ENCODE data around the gene EXOSC7.
"Not testable (repeated sequence)": the region's sequence is repeated elsewhere in the genome, so short reads cannot be mapped to it uniquely, and the experiment has no call there.

EXOSC7 gene

DNA sequence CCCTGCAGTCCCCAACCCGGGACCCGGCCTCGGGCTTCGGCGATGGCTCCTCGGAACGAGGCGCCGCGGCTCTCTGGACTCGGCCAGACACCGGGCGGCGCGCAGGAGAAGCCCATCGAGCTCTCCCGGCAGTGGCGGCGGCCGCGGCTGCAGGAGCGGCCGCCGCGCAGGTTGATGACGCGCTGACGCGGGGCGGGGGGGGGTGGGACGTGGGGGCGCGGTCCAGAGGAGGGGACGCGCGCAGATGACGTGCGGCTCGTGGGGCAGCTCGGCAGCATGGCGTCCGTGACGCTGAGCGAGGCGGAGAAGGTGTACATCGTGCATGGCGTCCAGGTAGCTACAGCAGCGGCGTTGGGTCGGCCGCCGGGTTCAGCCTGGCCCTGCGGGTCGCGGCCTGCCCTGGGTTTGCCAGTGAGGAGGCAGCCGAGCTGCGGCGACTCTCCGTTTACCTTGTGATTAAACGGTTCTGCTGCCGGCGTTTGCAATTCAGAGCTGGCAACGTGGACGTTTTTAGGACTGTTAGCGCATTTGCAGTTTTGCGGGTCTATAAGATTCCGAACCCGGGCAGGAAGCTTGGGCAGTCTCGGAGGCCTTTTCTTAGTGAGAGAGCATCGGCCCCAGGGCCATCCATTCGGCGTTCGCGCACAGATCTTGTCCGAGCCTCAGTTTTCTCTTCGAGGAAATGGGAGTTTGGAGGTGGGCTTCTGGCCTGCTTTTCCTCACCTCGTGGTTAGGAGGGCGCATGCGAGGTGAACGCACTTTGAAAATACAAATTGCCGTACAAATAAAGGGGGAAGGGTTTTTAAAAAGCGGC lies at the start of gene EXOSC7, which contains the start of gene ZDHHC3:
Gene EXOSC7, plus strand, starts transcription at position 243 of the 814 bp plus-strand sequence. Its CDS starts 34 bp downstream, at position 277.
Gene ZDHHC3, minus strand, starts transcription at position 173 of the 814 bp plus-strand sequence. CDS start 16,738 bp downstream, outside the sequence.
- DNase-seq, result peak; percentile 38

DNA sequence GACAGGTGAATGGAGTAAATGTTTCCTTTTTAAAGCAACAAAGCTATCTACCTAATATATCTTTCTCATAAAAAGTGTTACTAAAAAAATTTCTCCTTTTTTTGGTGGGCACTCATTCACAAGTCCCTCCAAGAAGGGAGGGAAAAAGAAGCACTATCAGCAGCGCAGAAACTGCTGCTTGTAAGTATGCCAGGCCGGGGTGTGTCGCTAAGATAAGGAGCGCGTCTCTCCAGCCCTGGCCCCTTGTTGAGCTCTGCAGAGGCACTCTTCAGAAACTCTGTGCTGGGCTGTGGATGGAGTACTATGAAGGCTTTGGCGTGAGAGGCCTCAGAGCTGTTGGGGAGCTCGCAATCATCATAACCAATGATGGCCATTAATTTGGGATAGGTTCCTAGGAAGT lies 49.1 kb upstream of the EXOSC7 start:
- DNase-seq, result no peak

DNA sequence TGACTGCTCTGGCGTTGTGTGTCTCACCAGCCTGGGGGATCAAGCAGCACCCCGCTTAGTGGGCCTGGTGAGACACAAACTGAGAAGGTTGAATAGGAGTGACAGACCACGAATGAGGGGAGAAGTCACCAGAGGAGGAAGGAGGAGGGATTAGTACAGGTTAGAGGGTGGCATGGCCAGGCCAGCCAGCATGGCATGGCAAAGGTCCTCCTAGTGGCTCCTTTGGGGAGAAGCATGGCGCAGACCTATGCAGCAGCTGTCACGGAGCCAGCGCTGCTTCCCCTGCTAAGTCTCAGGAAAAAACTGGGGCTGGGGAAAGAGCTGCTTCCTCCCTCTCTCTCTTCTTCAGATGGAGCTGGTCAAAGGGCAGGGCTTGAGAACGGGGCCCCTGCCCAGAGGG lies 48.7 kb upstream of the EXOSC7 start:
- DNase-seq, result no peak

DNA sequence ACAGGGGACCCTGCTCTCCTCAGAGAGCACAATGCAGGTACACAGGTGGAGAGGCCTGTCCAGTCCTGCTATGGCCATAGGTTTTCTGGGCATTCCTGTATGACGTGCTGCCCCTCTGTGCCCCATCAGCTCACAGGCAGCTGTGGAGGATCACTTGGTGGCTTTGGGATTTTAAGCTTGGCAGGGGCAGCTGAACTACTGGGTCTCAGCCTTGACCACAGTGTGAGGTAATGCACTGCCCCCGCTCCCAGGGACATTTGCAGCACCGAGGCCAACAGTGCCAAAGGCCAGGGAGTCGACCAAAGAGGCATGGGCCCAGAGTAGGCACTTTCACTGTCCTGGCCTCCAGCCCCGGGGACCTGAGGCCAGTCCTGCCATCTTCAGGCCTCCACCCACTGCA lies 46.3 kb upstream of the EXOSC7 start:
- DNase-seq, result no peak

- no peak for DNase-seq
These were observed 45.1 kb upstream of the EXOSC7 start for GRCh38 chr3:44930911-44931310.

DNA sequence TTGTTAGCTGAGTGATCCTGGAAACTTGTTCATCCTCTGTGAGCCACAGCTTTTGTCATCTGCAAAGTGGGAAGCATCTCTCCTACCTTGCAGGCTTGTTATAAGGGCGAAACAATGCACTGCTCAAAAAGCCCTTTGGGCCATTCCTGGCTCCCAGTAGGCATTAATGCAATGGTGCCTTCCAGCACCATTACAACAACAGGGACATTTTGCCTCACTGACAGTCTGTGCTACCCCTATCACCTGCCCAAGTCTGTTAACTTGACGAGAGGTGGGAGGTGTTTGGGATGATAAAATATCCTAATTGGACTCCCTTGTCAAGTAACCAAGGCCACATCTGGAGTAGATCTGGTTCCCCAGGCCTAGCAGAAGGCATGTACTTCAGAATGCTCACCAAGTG lies 44.3 kb upstream of the EXOSC7 start:
- no peak for DNase-seq

DNA sequence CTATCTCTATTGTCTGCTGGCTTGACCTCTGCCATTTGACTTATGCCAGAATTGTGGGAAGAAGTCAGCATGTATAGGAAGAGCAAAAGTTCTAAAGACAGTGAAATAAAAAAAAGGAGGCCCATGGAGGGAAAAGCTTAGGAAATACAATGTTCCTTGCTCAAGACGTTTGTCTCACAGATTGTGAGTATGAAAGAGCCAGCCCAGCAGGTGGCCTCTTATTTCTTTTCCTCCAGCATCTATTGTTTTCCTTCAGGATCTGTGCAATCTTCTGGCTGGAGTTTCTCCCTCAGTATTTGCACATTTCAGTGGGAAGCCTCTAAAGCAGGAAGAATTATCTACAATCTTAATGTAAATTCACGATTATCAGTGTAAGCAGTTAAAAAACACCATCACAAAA lies 43.8 kb upstream of the EXOSC7 start:
- no peak for DNase-seq

GRCh38 chr3:44932986-44933944 lies 42.8 kb upstream of the EXOSC7 start:
- no peak for DNase-seq

DNA sequence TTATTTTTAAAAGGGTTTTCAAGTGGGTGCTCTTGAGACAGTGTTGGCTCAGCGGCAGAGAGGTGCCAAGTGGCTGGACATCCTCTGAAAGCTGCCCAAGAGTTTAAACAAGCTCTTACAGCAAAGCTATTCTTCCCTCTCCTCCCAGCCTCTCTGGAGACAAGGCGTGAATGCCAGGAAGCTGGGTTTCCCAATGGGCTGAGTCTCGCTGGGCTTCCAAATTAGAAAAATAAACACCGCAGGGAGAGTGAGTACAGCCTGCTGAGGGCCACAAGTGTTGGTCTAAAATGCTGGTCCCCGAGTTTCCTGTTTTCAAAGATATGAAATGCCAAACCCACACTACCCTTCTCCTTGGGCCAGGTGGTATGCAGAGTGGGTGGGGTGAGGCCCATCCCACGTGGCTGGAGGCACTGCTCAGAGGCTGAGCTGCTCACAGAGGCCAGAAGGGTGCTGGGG lies 36.4 kb upstream of the EXOSC7 start:
- no peak for DNase-seq

- DNase-seq, result no peak
These were observed 33.7 kb upstream of the EXOSC7 start for GRCh38 chr3:44942202-44942921.

- no peak for DNase-seq
These were observed 27.8 kb upstream of the EXOSC7 start for GRCh38 chr3:44948239-44948638.

GRCh38 chr3:44949770-44950169 lies 26.3 kb upstream of the EXOSC7 start:
- not testable (repeated sequence) for DNase-seq

DNA sequence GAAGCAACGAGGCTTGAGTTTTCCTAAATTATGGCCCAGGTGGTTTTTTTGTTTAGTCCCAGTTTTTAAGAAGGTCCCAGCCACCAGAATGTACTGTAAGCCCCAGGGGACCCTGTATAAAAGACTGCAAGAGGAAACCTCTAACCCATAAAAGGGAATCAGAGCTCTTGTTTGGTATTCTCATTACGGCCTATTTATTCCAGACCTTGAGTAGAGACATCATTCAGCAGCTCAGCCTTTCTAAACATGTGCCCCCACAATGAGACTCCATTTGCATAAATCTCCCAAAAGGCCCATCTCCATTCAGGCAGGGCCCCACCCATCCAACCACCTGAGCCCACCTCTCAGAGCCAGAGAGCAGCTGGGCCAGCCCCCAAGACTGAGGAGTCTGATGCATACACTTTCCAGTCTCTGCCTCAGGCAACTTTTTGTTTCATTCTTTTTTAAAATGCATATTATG lies 25.7 kb upstream of the EXOSC7 start:
- DNase-seq, result no peak

GRCh38 chr3:44952689-44953088 lies 23.4 kb upstream of the EXOSC7 start:
- no peak for DNase-seq

DNA sequence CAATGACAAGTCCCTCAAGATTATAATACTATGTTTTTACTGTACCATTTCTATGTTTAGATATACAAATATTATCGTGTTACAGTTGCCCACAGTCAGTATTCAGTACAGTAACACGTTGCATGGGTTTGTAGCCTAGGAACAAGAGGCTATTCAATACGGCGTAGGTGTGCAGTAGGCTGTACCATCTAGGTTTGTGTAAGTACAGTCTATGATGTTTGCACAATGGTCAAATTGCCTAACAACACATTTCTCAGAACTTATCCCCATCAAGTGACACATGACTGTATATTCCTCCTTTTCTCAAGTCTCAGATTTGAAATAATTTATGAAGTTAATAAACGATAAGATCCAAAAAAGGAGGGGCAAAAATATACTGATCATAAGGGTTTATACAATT lies 21.7 kb upstream of the EXOSC7 start:
- no peak for DNase-seq

- no peak for DNase-seq
These were observed 21.1 kb upstream of the EXOSC7 start for GRCh38 chr3:44954962-44955361.

- DNase-seq, result no peak
These were observed 20.1 kb upstream of the EXOSC7 start for GRCh38 chr3:44955917-44956316.

GRCh38 chr3:44957986-44958385 lies 18.1 kb upstream of the EXOSC7 start:
- DNase-seq, result no peak

- DNase-seq, result no peak
These were observed 17.7 kb upstream of the EXOSC7 start for GRCh38 chr3:44958386-44958785.

DNA sequence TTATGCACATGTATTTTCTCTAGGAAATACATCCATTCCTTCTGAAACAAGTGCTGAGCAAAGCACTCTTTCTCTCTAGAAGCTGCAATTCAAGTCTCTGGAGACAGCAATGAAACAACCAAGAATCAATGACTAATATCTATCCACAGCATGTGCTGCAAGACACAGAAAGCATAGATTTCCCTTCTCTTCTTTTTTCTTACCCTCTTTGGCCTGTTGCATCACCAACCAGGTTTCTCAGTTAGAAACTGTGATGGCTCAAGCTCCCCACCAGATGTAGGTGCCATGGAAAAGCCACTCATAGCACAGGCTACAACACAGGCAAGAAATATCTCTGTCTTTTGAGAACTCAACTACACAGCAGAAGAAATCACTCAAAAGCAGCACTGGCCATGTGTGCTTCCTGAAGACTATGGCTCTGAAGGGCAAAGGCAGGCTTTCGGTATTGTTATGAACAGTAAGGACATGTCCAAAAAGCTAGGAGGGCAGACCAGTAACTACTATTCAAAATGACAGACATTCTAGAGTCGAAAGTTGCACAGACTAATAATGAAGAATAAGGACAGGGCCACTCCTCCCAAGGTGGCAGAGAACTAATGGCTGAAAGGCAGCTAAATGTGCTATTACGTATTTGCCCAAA lies 15.5 kb upstream of the EXOSC7 start:
- DNase-seq, result no peak

GRCh38 chr3:44961888-44962287 lies 14.2 kb upstream of the EXOSC7 start:
- no peak for DNase-seq
